HepG2 (cell line): ENCODE results near the gene ZNF780B. TPM values are rescaled to one million over a fixed set of nuclear protein-coding genes. Genes with fewer than 3 reads are reported as not detected.

Experiments
- CHD4 ChIP-seq: fragments of 200-600 bp; sonication (generic); IDR thresholded peaks from 2 replicates; pipeline ENCODE4 v1.7.0; 2017; ENCODE audit warnings: mild to moderate bottlenecking, low read length, borderline replicate concordance
- FOXK2 ChIP-seq: fragments of 450-650 bp; IDR thresholded peaks from 2 replicates; pipeline ENCODE4 v1.6.1; 2016
- MYNN ChIP-seq: sonication (generic); formaldehyde crosslinking; IDR thresholded peaks from 2 replicates; pipeline ENCODE4 v1.4.0; 2020; ENCODE audit warnings: mild to moderate bottlenecking, low read depth, missing genetic modification reagents
- NPAS2 ChIP-seq: sonication (generic); formaldehyde crosslinking; IDR thresholded peaks from 2 replicates; pipeline ENCODE4 v1.8.0; 2022; ENCODE audit warnings: mild to moderate bottlenecking, missing genetic modification reagents, borderline replicate concordance
- NR2F1 ChIP-seq, 2 experiments: fragments of 450-650 bp in 1 of 2; formaldehyde crosslinking in 1 of 2; IDR thresholded peaks; 2 replicates each; pipeline versions ENCODE4 v1.5.0 to v1.6.1; 2016 to 2020; ENCODE audit warnings: mild to moderate bottlenecking in 1 of 2, missing compliant biosample characterization in 1 of 2, missing genetic modification reagents in 1 of 2, moderate library complexity in 1 of 2
- PTBP1 ChIP-seq: fragments of 200-400 bp; formaldehyde crosslinking; IDR thresholded peaks from 2 replicates; pipeline ENCODE4 v1.6.1; 2018; ENCODE audit warnings: low read length, low read depth; ENCODE audit not compliant: poor library complexity, severe bottlenecking
- SP2 ChIP-seq: sonication (generic); formaldehyde crosslinking; IDR thresholded peaks from 2 replicates; pipeline ENCODE4 v1.5.1; 2020; ENCODE audit warnings: mild to moderate bottlenecking, missing genetic modification reagents
- SRY ChIP-seq: sonication (generic); formaldehyde crosslinking; IDR thresholded peaks from 2 replicates; pipeline ENCODE4 v1.8.0; 2022; ENCODE audit warnings: mild to moderate bottlenecking, missing genetic modification reagents
- TSC22D2 ChIP-seq: sonication (generic); formaldehyde crosslinking; IDR thresholded peaks from 2 replicates; pipeline ENCODE4 v1.5.1; 2020; ENCODE audit warnings: missing genetic modification reagents, mild to moderate bottlenecking, borderline replicate concordance
- XBP1 ChIP-seq: sonication (generic); formaldehyde crosslinking; IDR thresholded peaks from 2 replicates; pipeline ENCODE4 v1.5.0; 2020; ENCODE audit warnings: missing genetic modification reagents
- ZNF569 ChIP-seq: sonication (generic); formaldehyde crosslinking; IDR thresholded peaks from 2 replicates; pipeline ENCODE4 v1.5.0; 2020; ENCODE audit warnings: mild to moderate bottlenecking, missing genetic modification reagents, moderate library complexity, borderline replicate concordance
- ZNF674 ChIP-seq: sonication (generic); formaldehyde crosslinking; IDR thresholded peaks from 2 replicates; pipeline ENCODE4 v1.5.0; 2020; ENCODE audit warnings: low read depth, mild to moderate bottlenecking, missing genetic modification reagents
- ZNF703 ChIP-seq: sonication (generic); formaldehyde crosslinking; IDR thresholded peaks from 2 replicates; pipeline ENCODE4 v1.5.1; 2020; ENCODE audit warnings: missing genetic modification reagents, mild to moderate bottlenecking, moderate library complexity, borderline replicate concordance
- polyA plus RNA-seq, 8 experiments: library from polyadenylated mRNA; depleted of rRNA in 3 of 8; stranded (reverse) in 7 of 8; unstranded in 1 of 8; fragments of >200 nt; fragmentation: Illumina TruSeq in 4 of 8; extraction: Trizol in 4 of 8; gene quantifications; 2 replicates each; pipeline versions ENCODE4 v1.2.1 to v1.2.3, GENCODE V29; 2011 to 2016; ENCODE audit warnings: low read depth in 4 of 8, missing spikeins in 1 of 8, mixed read lengths in 1 of 8; ENCODE audit not compliant: insufficient read depth in 1 of 8
- total RNA-seq, 5 experiments: library from RNA; depleted of rRNA; stranded (reverse); fragments of >200 nt; fragmentation: Illumina TruSeq; extraction: Trizol; gene quantifications; 2 replicates each; pipeline ENCODE4 v1.2.3, GENCODE V29; 2016; ENCODE audit warnings: low read depth in 1 of 5
- TF ChIP-seq, protein P1 (sequence below): sonication (generic); formaldehyde crosslinking; conservative IDR thresholded peaks from 2 replicates; pipeline ENCODE4 v1.8.0; 2022; ENCODE audit warnings: missing genetic modification reagents
- TF ChIP-seq, protein P2 (sequence below): sonication (generic); formaldehyde crosslinking; IDR thresholded peaks from 2 replicates; pipeline ENCODE4 v1.4.0; 2020; ENCODE audit warnings: missing genetic modification reagents
- TF ChIP-seq, protein P3 (sequence below): sonication (generic); formaldehyde crosslinking; IDR thresholded peaks from 2 replicates; pipeline ENCODE4 v1.8.1; 2022; ENCODE audit warnings: mild to moderate bottlenecking, missing genetic modification reagents
- TF ChIP-seq, protein P4 (sequence below): sonication (generic); formaldehyde crosslinking; IDR thresholded peaks from 2 replicates; pipeline ENCODE4 v1.5.0; 2020; ENCODE audit warnings: missing genetic modification reagents, mild to moderate bottlenecking, borderline replicate concordance
- TF ChIP-seq, protein P5 (sequence below): sonication (generic); formaldehyde crosslinking; IDR thresholded peaks from 2 replicates; pipeline ENCODE4 v1.4.0; 2020; ENCODE audit warnings: missing genetic modification reagents
- TF ChIP-seq, protein P6 (sequence below): sonication (generic); formaldehyde crosslinking; IDR thresholded peaks from 2 replicates; pipeline ENCODE4 v1.5.0; 2020; ENCODE audit warnings: missing genetic modification reagents

ZNF780B gene
- total and polyA plus RNA-seq, 2 of the 13 experiments (the other 11 are each of a cell fraction or from before 2014, with no cell fraction given): 6.6 to 21.9 TPM

DNA sequence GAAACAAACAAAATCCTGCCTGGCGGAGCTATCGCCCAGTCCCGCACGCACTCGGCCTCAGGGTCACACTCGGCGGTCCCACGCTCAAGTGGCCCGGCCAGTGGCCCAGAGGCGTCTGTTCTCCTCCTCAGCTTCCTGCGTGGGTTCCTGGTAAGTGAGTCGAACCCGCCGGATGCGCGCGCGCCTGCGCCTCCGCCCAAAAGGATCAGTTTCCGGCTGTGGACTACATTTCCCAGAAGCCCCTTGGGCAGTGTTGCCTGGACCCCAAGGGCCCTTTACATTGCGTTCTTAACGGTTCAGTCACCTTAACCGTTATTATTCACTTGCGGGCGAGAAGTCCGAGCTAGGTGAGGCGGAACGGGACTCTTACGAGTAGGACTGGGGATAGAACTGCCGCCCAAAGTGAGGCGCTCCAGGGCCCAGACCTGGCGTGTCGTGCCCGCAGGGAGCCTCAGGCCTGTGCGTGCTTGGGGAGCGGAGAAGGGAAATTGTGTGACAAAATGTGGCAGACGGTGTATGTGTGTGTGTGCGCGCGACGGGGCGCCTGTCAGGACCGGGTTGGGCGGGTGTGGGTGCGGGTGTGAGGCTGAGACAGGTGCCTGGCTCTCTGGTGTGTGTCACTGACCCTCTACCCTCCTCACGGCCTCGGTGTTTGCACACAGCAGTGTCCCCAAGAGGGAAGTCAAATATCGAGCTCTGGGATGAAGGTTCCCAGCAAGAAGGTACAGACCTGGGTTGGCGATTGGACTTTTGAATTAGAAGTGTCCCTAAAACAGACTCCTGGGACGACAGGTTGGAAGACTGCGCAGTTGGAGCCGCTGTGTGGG, 59.0 kb downstream of the ZNF780B start, which contains the start of gene ZNF546 (continued):
- TF ChIP-seq, protein P1, sequence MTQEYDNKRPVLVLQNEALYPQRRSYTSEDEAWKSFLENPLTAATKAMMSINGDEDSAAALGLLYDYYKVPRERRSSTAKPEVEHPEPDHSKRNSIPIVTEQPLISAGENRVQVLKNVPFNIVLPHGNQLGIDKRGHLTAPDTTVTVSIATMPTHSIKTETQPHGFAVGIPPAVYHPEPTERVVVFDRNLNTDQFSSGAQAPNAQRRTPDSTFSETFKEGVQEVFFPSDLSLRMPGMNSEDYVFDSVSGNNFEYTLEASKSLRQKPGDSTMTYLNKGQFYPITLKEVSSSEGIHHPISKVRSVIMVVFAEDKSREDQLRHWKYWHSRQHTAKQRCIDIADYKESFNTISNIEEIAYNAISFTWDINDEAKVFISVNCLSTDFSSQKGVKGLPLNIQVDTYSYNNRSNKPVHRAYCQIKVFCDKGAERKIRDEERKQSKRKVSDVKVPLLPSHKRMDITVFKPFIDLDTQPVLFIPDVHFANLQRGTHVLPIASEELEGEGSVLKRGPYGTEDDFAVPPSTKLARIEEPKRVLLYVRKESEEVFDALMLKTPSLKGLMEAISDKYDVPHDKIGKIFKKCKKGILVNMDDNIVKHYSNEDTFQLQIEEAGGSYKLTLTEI: no peak
- TF ChIP-seq SP2 (CRISPR knock-in tag) (no peak), NPAS2 (CRISPR knock-in tag) (no peak), ZNF703 (0 out of 2 replicates have a peak, but pooled peaks have one; percentile 69), ZNF674 (CRISPR knock-in tag) (no peak), NR2F1 (CRISPR knock-in tag; IDR thresholded peaks at IDR 0.05) (no peak), FOXK2 (no peak), SRY (CRISPR knock-in tag) (peak; percentile 91; the same call in 1 of the 2 replicates), ZNF569 (CRISPR knock-in tag) (no peak), XBP1 (CRISPR knock-in tag) (no peak), CHD4 (no peak), MYNN (CRISPR knock-in tag) (no peak), TSC22D2 (CRISPR knock-in tag) (peak; percentile 35; the same call in 1 of the 2 replicates), PTBP1 (no peak)
- TF ChIP-seq, protein P2, sequence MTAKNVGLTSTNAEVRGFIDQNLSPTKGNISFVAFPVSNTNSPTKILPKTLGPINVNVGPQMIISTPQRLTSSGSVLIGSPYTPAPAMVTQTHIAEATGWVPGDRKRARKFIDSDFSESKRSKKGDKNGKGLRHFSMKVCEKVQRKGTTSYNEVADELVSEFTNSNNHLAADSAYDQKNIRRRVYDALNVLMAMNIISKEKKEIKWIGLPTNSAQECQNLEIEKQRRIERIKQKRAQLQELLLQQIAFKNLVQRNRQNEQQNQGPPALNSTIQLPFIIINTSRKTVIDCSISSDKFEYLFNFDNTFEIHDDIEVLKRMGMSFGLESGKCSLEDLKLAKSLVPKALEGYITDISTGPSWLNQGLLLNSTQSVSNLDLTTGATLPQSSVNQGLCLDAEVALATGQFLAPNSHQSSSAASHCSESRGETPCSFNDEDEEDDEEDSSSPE (CRISPR knock-in tag): peak; percentile 64
- TF ChIP-seq, protein P3, sequence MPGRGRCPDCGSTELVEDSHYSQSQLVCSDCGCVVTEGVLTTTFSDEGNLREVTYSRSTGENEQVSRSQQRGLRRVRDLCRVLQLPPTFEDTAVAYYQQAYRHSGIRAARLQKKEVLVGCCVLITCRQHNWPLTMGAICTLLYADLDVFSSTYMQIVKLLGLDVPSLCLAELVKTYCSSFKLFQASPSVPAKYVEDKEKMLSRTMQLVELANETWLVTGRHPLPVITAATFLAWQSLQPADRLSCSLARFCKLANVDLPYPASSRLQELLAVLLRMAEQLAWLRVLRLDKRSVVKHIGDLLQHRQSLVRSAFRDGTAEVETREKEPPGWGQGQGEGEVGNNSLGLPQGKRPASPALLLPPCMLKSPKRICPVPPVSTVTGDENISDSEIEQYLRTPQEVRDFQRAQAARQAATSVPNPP (CRISPR knock-in tag): 0 out of 2 replicates have a peak, but pooled peaks have one; percentile 60
- TF ChIP-seq, protein P4, sequence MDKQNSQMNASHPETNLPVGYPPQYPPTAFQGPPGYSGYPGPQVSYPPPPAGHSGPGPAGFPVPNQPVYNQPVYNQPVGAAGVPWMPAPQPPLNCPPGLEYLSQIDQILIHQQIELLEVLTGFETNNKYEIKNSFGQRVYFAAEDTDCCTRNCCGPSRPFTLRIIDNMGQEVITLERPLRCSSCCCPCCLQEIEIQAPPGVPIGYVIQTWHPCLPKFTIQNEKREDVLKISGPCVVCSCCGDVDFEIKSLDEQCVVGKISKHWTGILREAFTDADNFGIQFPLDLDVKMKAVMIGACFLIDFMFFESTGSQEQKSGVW (CRISPR knock-in tag): no peak; the same call in 1 of the 2 replicates
- TF ChIP-seq, protein P5, sequence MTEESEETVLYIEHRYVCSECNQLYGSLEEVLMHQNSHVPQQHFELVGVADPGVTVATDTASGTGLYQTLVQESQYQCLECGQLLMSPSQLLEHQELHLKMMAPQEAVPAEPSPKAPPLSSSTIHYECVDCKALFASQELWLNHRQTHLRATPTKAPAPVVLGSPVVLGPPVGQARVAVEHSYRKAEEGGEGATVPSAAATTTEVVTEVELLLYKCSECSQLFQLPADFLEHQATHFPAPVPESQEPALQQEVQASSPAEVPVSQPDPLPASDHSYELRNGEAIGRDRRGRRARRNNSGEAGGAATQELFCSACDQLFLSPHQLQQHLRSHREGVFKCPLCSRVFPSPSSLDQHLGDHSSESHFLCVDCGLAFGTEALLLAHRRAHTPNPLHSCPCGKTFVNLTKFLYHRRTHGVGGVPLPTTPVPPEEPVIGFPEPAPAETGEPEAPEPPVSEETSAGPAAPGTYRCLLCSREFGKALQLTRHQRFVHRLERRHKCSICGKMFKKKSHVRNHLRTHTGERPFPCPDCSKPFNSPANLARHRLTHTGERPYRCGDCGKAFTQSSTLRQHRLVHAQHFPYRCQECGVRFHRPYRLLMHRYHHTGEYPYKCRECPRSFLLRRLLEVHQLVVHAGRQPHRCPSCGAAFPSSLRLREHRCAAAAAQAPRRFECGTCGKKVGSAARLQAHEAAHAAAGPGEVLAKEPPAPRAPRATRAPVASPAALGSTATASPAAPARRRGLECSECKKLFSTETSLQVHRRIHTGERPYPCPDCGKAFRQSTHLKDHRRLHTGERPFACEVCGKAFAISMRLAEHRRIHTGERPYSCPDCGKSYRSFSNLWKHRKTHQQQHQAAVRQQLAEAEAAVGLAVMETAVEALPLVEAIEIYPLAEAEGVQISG: peak; percentile 81
- TF ChIP-seq, protein P6, sequence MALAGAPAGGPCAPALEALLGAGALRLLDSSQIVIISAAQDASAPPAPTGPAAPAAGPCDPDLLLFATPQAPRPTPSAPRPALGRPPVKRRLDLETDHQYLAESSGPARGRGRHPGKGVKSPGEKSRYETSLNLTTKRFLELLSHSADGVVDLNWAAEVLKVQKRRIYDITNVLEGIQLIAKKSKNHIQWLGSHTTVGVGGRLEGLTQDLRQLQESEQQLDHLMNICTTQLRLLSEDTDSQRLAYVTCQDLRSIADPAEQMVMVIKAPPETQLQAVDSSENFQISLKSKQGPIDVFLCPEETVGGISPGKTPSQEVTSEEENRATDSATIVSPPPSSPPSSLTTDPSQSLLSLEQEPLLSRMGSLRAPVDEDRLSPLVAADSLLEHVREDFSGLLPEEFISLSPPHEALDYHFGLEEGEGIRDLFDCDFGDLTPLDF (CRISPR knock-in tag): peak; percentile 77; the same call in 1 of the 2 replicates
